ENCODE results near the gene UBE2B.

DNA sequence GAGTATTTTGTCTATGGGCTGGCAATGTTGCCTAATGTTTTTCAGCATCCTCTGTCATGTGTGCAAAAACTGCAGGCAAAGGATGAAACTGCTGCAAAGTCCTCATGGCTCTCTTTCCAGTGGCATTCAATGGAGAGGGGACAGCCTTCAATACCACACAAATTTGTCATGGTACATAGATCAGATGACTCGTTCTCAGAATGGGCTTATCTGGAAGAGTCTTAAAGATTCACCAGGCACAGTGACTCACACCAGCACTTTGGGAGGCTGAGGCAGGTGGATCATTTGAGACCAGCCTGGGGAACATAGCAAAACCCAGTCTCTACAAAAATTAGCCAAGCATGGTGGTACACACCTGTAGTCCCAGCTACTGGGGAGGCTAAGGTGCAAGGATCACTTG, 35.0 kb downstream of the UBE2B start:
- TF ChIP-seq, protein P1, sequence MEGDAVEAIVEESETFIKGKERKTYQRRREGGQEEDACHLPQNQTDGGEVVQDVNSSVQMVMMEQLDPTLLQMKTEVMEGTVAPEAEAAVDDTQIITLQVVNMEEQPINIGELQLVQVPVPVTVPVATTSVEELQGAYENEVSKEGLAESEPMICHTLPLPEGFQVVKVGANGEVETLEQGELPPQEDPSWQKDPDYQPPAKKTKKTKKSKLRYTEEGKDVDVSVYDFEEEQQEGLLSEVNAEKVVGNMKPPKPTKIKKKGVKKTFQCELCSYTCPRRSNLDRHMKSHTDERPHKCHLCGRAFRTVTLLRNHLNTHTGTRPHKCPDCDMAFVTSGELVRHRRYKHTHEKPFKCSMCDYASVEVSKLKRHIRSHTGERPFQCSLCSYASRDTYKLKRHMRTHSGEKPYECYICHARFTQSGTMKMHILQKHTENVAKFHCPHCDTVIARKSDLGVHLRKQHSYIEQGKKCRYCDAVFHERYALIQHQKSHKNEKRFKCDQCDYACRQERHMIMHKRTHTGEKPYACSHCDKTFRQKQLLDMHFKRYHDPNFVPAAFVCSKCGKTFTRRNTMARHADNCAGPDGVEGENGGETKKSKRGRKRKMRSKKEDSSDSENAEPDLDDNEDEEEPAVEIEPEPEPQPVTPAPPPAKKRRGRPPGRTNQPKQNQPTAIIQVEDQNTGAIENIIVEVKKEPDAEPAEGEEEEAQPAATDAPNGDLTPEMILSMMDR (IDR thresholded peaks at IDR 0.05; ENCODE audit: poor library complexity): no peak
- TF ChIP-seq EZH2 (IDR thresholded peaks at IDR 0.05; ENCODE audit: borderline replicate concordance) (no peak), EZH2phosphoT487 (IDR thresholded peaks at IDR 0.05; ENCODE audit: low read depth, severe bottlenecking, unreplicated experiment) (no peak)
